A549 (cell line): Measurements from ENCODE around the gene PEX16. TPM values are rescaled to one million over a fixed set of nuclear protein-coding genes. Genes with fewer than 3 reads are reported as not detected.
"Not testable (repeated sequence)": the region's sequence is repeated elsewhere in the genome, so short reads cannot be mapped to it uniquely, and the experiment has no call there.

Experiments used
- ATAC-seq, 2 experiments: fragments of 200-7000 bp in 1 of 2; fragments of >200 bp in 1 of 2; cut with Nextera tagmentation in 1 of 2; cut with Tn5 transposase in 1 of 2; 3 replicates each; pipeline versions ENCODE4 v1.8.0 to v1.9.1; 2018 to 2020; ENCODE audit warnings: mild to moderate bottlenecking in 1 of 2, moderate library complexity in 1 of 2
- CTCF ChIA-PET: fragments of 300-600 bp; sonication (Branson Sonifier 250); formaldehyde crosslinking; extraction: SDS; loops from one replicate; lab custom pipeline; 2021; ENCODE audit warnings: antibody characterized with exemption, inconsistent platforms; lab: Yijun Ruan, JAX
- POLR2A ChIA-PET: fragments of 350-600 bp; formaldehyde crosslinking; extraction: SDS; loops from one replicate; lab custom pipeline; 2021; ENCODE audit warnings: antibody characterized with exemption, inconsistent platforms; lab: Yijun Ruan, JAX
- DNase-seq, 2 experiments: peaks; one replicate each; pipeline versions ENCODE4 v3.0.0 to v3.0.0-alpha.2; 2011 to 2016; ENCODE audit warnings: low read depth in 1 of 2, low spot score in 1 of 2
- FAIRE-seq: peaks from 2 replicates; lab custom pipeline; 2011; peaks lifted over from hg19 to GRCh38; lab: Jason Lieb, UNC
- H3K27ac ChIP-seq, 2 experiments: fragments of >200 bp; sonication (Bioruptor Twin); formaldehyde crosslinking; 3 replicates each; pipeline ENCODE4 v1.5.1; 2016 to 2017
- H3K4me1 ChIP-seq: fragments of >200 bp; sonication (Bioruptor Twin); formaldehyde crosslinking; 3 replicates; pipeline ENCODE4 v1.6.1; 2016
- H3K4me2 ChIP-seq: fragments of >200 bp; sonication (Bioruptor Twin); formaldehyde crosslinking; 3 replicates; pipeline ENCODE4 v1.6.1; 2016
- H3K4me3 ChIP-seq: fragments of >200 bp; sonication (Bioruptor Twin); formaldehyde crosslinking; 3 replicates; pipeline ENCODE4 v1.5.1; 2016
- H3K9me3 ChIP-seq: fragments of >200 bp; sonication (Bioruptor Twin); formaldehyde crosslinking; 3 replicates; pipeline ENCODE4 v1.6.1; 2016
- ATOH8 ChIP-seq: fragments of 250-450 bp; sonication (Bioruptor Pico); IDR thresholded peaks from 2 replicates; pipeline ENCODE4 v1.5.0; 2020; ENCODE audit warnings: low read depth, mild to moderate bottlenecking, moderate library complexity
- BHLHE40 ChIP-seq: IDR thresholded peaks from 2 replicates; pipeline ENCODE4 v1.6.1; 2012; ENCODE audit warnings: low read depth, low read length, inconsistent platforms
- CHD2 ChIP-seq: fragments of 150-350 bp; IDR thresholded peaks from 2 replicates; pipeline ENCODE4 v1.6.1; 2014; ENCODE audit warnings: low read length; ENCODE audit not compliant: partially characterized antibody
- CHD4 ChIP-seq: fragments of 200-600 bp; sonication (generic); IDR thresholded peaks from 2 replicates; pipeline ENCODE4 v1.6.1; 2016; ENCODE audit warnings: antibody characterized with exemption, mild to moderate bottlenecking, borderline replicate concordance
- E2F6 ChIP-seq: IDR thresholded peaks from 2 replicates; pipeline ENCODE4 v1.6.1; 2012; ENCODE audit warnings: low read depth, borderline replicate concordance
- ESRRA ChIP-seq: fragments of 150-350 bp; IDR thresholded peaks from 2 replicates; pipeline ENCODE4 v1.6.1; 2014; ENCODE audit warnings: mild to moderate bottlenecking, low read length, borderline replicate concordance
- FOSB ChIP-seq: fragments of 250-450 bp; sonication (Bioruptor Pico); IDR thresholded peaks from 2 replicates; pipeline ENCODE4 v1.5.0; 2020; ENCODE audit warnings: mild to moderate bottlenecking, moderate library complexity
- FOSL2 ChIP-seq, 2 experiments: fragments of 450-650 bp in 1 of 2; fragments of >200 bp in 1 of 2; sonication (Bioruptor Twin) in 1 of 2; formaldehyde crosslinking; IDR thresholded peaks; 2 replicates each; pipeline versions ENCODE4 v1.5.0 to v1.6.1; 2016 to 2020; ENCODE audit warnings: mild to moderate bottlenecking in 1 of 2, moderate library complexity in 1 of 2
- FOXS1 ChIP-seq: fragments of 250-450 bp; sonication (Bioruptor Pico); IDR thresholded peaks from 2 replicates; pipeline ENCODE4 v1.5.0; 2020; ENCODE audit warnings: mild to moderate bottlenecking, moderate library complexity
- HOXB13 ChIP-seq: fragments of 250-450 bp; sonication (Bioruptor Pico); IDR thresholded peaks from 2 replicates; pipeline ENCODE4 v1.5.0; 2020; ENCODE audit warnings: low read depth, mild to moderate bottlenecking, moderate library complexity
- JUN ChIP-seq, 2 experiments: fragments of >200 bp; sonication (Bioruptor Twin); formaldehyde crosslinking; IDR thresholded peaks; 2 replicates in 1 of 2; 3 replicates in 1 of 2; pipeline ENCODE4 v1.6.1; 2016 to 2017
- KDM1A ChIP-seq: fragments of 200-600 bp; sonication (generic); IDR thresholded peaks from 2 replicates; pipeline ENCODE4 v1.6.1; 2016; ENCODE audit warnings: low read depth, mild to moderate bottlenecking
- MAFK ChIP-seq: fragments of 450-650 bp; IDR thresholded peaks from 2 replicates; pipeline ENCODE4 v1.6.1; 2014; ENCODE audit not compliant: partially characterized antibody
- MAZ ChIP-seq: fragments of 150-350 bp; IDR thresholded peaks from 2 replicates; pipeline ENCODE4 v1.6.1; 2014; ENCODE audit warnings: antibody characterized with exemption, low read depth, low read length, borderline replicate concordance
- NR3C1 ChIP-seq: fragments of >200 bp; sonication (Bioruptor Twin); formaldehyde crosslinking; IDR thresholded peaks from 3 replicates; pipeline ENCODE4 v1.6.1; 2017
- PHF8 ChIP-seq: fragments of 200-600 bp; sonication (generic); IDR thresholded peaks from 2 replicates; pipeline ENCODE4 v1.6.1; 2016; ENCODE audit warnings: low read depth, mild to moderate bottlenecking, antibody characterized with exemption, moderate library complexity, borderline replicate concordance
- RCOR1 ChIP-seq: fragments of 150-350 bp; IDR thresholded peaks from 2 replicates; pipeline ENCODE4 v1.6.1; 2014; ENCODE audit warnings: antibody characterized with exemption, low read length, low read depth
- RNF2 ChIP-seq: fragments of 200-600 bp; sonication (generic); IDR thresholded peaks from 2 replicates; pipeline ENCODE4 v1.6.1; 2016; ENCODE audit warnings: low read depth, mild to moderate bottlenecking, antibody characterized with exemption, moderate library complexity, borderline replicate concordance
- TFCP2L1 ChIP-seq: fragments of 250-450 bp; sonication (Bioruptor Pico); IDR thresholded peaks from 2 replicates; pipeline ENCODE4 v1.5.0; 2021; ENCODE audit warnings: mild to moderate bottlenecking
- TP53 ChIP-seq: fragments of 250-450 bp; sonication (Bioruptor Pico); IDR thresholded peaks from 2 replicates; pipeline ENCODE4 v1.5.0; 2021; ENCODE audit warnings: mild to moderate bottlenecking, moderate library complexity
- USF2 ChIP-seq: fragments of 450-650 bp; IDR thresholded peaks from 2 replicates; pipeline ENCODE4 v1.6.1; 2014; ENCODE audit warnings: antibody characterized with exemption
- ZC3H11A ChIP-seq: fragments of 450-650 bp; IDR thresholded peaks from 2 replicates; pipeline ENCODE4 v1.6.1; 2014; ENCODE audit warnings: antibody characterized with exemption, mild to moderate bottlenecking
- ZFP36 ChIP-seq: fragments of 450-650 bp; IDR thresholded peaks from 2 replicates; pipeline ENCODE4 v1.6.1; 2014; ENCODE audit warnings: borderline replicate concordance; ENCODE audit not compliant: partially characterized antibody
- WGBS: methylation state at CpG from one replicate; pipeline ENCODE4 v1.1.6; 2017; ENCODE audit errors: missing lambda C conversion rate; 5-methylcytosine and 5-hydroxymethylcytosine counted together
- polyA plus RNA-seq, 4 experiments: library from polyadenylated mRNA; depleted of rRNA in 3 of 4; stranded (reverse); fragments of >200 nt; fragmentation: RNase III in 1 of 4; extraction: RNeasy Plus Mini Kit Qiagen cat#74134 plus additional on column Dnase treatment in 1 of 4; gene quantifications; 2 replicates in 3 of 4; 3 replicates in 1 of 4; pipeline ENCODE4 v1.2.3, GENCODE V29; 2011 to 2017

PEX16 gene
- polyA plus RNA-seq, 2 of the 4 experiments (the other 2 are of a cell fraction): 18.2 to 20.2 TPM

GRCh38 chr11:45906096-45906682, 11.5 kb downstream of the PEX16 start (continued):
- no peak for TF ChIP-seq MAZ

GRCh38 chr11:45905576-45905975, 12.1 kb downstream of the PEX16 start:
- ATAC-seq, CTCF ChIA-PET: not testable (repeated sequence)
- WGBS: 84% methylated on average over 2 of the region's 6 CpGs

GRCh38 chr11:45905095-45905494, 12.6 kb downstream of the PEX16 start:
- no peak overlapping the region for H3K4me3 ChIP-seq
- no peak for FAIRE-seq
- CTCF ChIA-PET: no interaction called here
- no peak overlapping the region for H3K27ac ChIP-seq
- POLR2A ChIA-PET: no interaction called here
- DNase-seq: no peak
- H3K4me2 ChIP-seq: no peak overlapping the region
- peaks cover 6% of the 10 kb centered on the region; the same call in 2 of the 3 replicates for H3K4me1 ChIP-seq
- WGBS: 91% methylated on average over 19 of the region's 19 CpGs
- TF ChIP-seq BHLHE40 (no peak), USF2 (no peak), RCOR1 (no peak), TFCP2L1 (CRISPR knock-in tag) (no peak), MAZ (no peak), ZFP36 (no peak), TP53 (CRISPR knock-in tag) (no peak), HOXB13 (CRISPR knock-in tag) (no peak), NR3C1 (no peak), ESRRA (no peak), FOSL2 (IDR thresholded peaks at IDR 0.05) (no peak), FOSL2 (CRISPR knock-in tag; IDR thresholded peaks at IDR 0.05) (no peak), KDM1A (no peak), CHD4 (no peak), CHD2 (no peak), RNF2 (no peak)
- H3K9me3 ChIP-seq: no peaks in the 10 kb centered on the region
- no peak for ATAC-seq

More at GRCh38 chr11:45905576-45905975, 12.1 kb downstream of the PEX16 start:
- H3K4me1 ChIP-seq, H3K4me2 ChIP-seq, H3K4me3 ChIP-seq, FAIRE-seq, H3K9me3 ChIP-seq, DNase-seq, H3K27ac ChIP-seq: not testable (repeated sequence)
- POLR2A ChIA-PET: interaction anchor here (1.2 kb wide), 1 partner anchor 12 kb away, joined by 3 read pairs; the partner anchor contains the start of gene PEX16

- CTCF ChIA-PET: no interaction called here
- ATAC-seq (no peak), FAIRE-seq (no peak), DNase-seq (no peak)
- Histone ChIP-seq H3K27ac (no peak overlapping the region), H3K4me1 (peaks cover 6% of the 10 kb centered on the region; the same call in 2 of the 3 replicates), H3K4me3 (no peak overlapping the region), H3K9me3 (no peaks in the 10 kb centered on the region), H3K4me2 (no peak overlapping the region)
- TF ChIP-seq TFCP2L1 (CRISPR knock-in tag) (no peak), E2F6 (no peak), FOXS1 (CRISPR knock-in tag) (no peak), ATOH8 (CRISPR knock-in tag) (no peak), ZC3H11A (no peak), FOSB (CRISPR knock-in tag) (no peak), ESRRA (no peak), MAFK (no peak), PHF8 (no peak), BHLHE40 (no peak), JUN (IDR thresholded peaks at IDR 0.05) (no peak)
- POLR2A ChIA-PET: no interaction called here
- whole genome bisulfite sequencing: 87% methylated on average over 15 of the region's 15 CpGs
Observed at GRCh38 chr11:45904309-45904915, 13.3 kb downstream of the PEX16 start.
